Measurements from ENCODE around the gene PIK3C2B.

GRCh38 chr1:204530932-204531331 is 36.3 kb upstream of the PIK3C2B start:
- TF ChIP-seq CTCF (conservative IDR thresholded peaks at IDR 0.05) (no peak), EZH2 (IDR thresholded peaks at IDR 0.05; ENCODE audit: low read depth) (no peak)

Measured in PC-9 (cell line).